ENCODE data around the gene UNC5B.

DNA sequence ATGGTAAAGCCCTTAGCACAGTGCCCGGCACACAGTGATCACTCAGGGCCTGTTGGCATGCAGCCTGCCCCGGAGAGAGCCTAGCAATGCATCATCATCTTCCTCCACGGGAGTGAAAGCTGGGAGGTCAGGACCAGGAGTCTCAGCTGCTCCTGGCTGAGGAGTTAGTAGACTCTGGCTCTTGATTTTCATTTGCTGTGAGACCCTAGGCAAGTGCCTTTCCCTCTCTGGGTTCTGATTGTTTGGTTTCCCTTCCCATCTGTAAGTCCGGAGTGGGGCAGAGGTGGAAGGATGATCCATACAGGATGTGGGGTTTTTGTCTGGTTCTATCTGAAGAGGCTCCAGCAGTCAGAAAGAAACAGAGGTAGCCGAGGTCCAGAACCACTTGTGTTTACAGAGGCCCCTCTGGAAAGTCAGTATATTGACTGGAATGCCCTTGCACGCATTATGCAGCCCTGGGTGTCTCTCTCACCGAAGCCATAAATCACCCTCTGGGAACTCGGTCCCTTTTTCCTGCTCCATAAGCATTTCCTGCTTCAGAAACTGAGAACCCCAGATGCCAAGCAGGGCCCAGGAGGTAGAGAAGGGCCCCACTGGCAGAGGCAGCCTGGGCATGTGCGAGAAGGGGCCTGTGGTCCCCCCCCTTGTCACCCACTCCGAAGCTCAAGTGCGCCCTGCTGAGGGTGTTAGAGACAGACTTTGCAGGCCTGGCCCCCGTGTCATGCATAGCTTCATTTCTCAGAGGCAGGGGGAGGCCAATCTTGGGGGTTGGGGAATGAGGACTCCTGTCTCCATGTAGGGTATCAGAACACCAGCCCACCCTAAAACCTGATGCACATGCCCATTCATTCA lies 8.5 kb downstream of the UNC5B start:
- TF ChIP-seq EZH2phosphoT487 (IDR thresholded peaks at IDR 0.05; ENCODE audit: insufficient read depth, low read depth), result no peak
- no peak for TF ChIP-seq EZH2 (IDR thresholded peaks at IDR 0.05; ENCODE audit: insufficient read depth, poor library complexity, severe bottlenecking)
